Upper lobe of left lung (tissue), 4 donors: Measurements from ENCODE around the gene ABCC5.

Experiments used
- EP300 ChIP-seq, 4 donors: sonication (generic); formaldehyde crosslinking; IDR thresholded peaks; one replicate each; pipeline ENCODE4 v1.5.1; 2017; ENCODE audit warnings: antibody characterized with exemption in 4 of 4, control low read depth in 2 of 4
- POLR2A ChIP-seq, 4 donors: fragments of 450-650 bp; IDR thresholded peaks; one replicate each; pipeline ENCODE4 v1.5.1; 2016 to 2017; ENCODE audit warnings: antibody characterized with exemption in 4 of 4, mild to moderate bottlenecking in 2 of 4
- POLR2AphosphoS5 ChIP-seq, 2 donors: sonication (generic); formaldehyde crosslinking; IDR thresholded peaks; one replicate each; pipeline ENCODE4 v1.5.1; 2017; ENCODE audit warnings: antibody characterized with exemption in 2 of 2
- TF ChIP-seq, protein P1 (sequence below), 6 experiments: fragments of 450-650 bp in 4 of 6; fragments of 200-600 bp in 2 of 6; sonication (generic) in 2 of 6; IDR thresholded peaks; one replicate each; pipeline ENCODE4 v1.5.1; 2016 to 2019; ENCODE audit warnings: antibody characterized with exemption in 6 of 6

DNA sequence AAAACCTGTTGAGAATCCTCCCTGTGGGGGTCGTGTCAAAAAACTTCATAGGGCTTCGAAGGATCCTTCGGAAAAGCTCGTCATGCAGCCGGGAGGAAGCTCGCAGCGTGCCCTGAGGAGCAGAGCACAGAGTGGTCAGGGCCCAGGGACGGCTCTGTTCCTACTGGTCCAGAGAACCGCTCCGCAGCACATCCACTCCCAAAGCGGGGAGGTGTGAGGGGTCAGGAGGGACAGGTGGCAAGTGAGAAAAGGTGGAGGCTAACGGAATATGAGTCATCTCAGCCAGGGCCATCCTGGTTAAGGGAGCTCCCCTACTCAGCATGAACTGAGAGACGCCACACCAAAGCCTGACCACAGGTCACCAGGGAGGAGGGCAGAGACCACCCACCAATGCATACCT lies 66.2 kb downstream of the ABCC5 start:
- TF ChIP-seq, protein P1, sequence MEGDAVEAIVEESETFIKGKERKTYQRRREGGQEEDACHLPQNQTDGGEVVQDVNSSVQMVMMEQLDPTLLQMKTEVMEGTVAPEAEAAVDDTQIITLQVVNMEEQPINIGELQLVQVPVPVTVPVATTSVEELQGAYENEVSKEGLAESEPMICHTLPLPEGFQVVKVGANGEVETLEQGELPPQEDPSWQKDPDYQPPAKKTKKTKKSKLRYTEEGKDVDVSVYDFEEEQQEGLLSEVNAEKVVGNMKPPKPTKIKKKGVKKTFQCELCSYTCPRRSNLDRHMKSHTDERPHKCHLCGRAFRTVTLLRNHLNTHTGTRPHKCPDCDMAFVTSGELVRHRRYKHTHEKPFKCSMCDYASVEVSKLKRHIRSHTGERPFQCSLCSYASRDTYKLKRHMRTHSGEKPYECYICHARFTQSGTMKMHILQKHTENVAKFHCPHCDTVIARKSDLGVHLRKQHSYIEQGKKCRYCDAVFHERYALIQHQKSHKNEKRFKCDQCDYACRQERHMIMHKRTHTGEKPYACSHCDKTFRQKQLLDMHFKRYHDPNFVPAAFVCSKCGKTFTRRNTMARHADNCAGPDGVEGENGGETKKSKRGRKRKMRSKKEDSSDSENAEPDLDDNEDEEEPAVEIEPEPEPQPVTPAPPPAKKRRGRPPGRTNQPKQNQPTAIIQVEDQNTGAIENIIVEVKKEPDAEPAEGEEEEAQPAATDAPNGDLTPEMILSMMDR (IDR thresholded peaks at IDR 0.05): no peak
- TF ChIP-seq POLR2AphosphoS5 (IDR thresholded peaks at IDR 0.05): no peak
- no peak for TF ChIP-seq POLR2A (IDR thresholded peaks at IDR 0.05)
- TF ChIP-seq EP300 (IDR thresholded peaks at IDR 0.05): no peak
